GM10248 (cell line): ENCODE measurements around the gene RAP1GAP.

ENCODE experiments used
- CTCF ChIA-PET: fragments of 300-600 bp; sonication (Branson Sonifier 250); formaldehyde crosslinking; extraction: SDS; loops from one replicate; lab custom pipeline; 2021; ENCODE audit warnings: antibody characterized with exemption; lab: Yijun Ruan, JAX
- POLR2A ChIA-PET: fragments of 350-650 bp; sonication (Branson Sonifier 250); formaldehyde crosslinking; extraction: SDS; loops from one replicate; lab custom pipeline; 2020; ENCODE audit warnings: antibody characterized with exemption; lab: Yijun Ruan, JAX
- DNase-seq: peaks from one replicate; pipeline ENCODE4 v3.0.0; 2012; ENCODE audit errors: extremely low spot score
- CTCF ChIP-seq: IDR thresholded peaks from 2 replicates; pipeline ENCODE4 v1.5.1; 2012; ENCODE audit warnings: mild to moderate bottlenecking, low read depth; ENCODE audit errors: extremely low read depth, missing control alignments, control extremely low read depth

RAP1GAP gene

GRCh38 chr1:21605012-21605715 lies 64.0 kb downstream of the RAP1GAP start:
- POLR2A ChIA-PET: no interaction called here
- no peak for DNase-seq
- CTCF ChIA-PET: no interaction called here
- no peak for TF ChIP-seq CTCF

GRCh38 chr1:21604208-21604957 lies 64.8 kb downstream of the RAP1GAP start:
- ChIA-PET POLR2A (no interaction called here), CTCF (no interaction called here)
- DNase-seq: no peak
- TF ChIP-seq CTCF: no peak

- CTCF ChIA-PET: no interaction called here
- no peak for DNase-seq
- POLR2A ChIA-PET: no interaction called here
- no peak for TF ChIP-seq CTCF
Measured at GRCh38 chr1:21603177-21604138, 65.7 kb downstream of the RAP1GAP start.

- DNase-seq: no peak
- CTCF ChIA-PET: no interaction called here
- no peak for TF ChIP-seq CTCF
- POLR2A ChIA-PET: no interaction called here
Measured at GRCh38 chr1:21601278-21602048, 67.7 kb downstream of the RAP1GAP start.

GRCh38 chr1:21599402-21599801 lies 69.8 kb downstream of the RAP1GAP start:
- ChIA-PET CTCF (no interaction called here), POLR2A (no interaction called here)
- TF ChIP-seq CTCF: no peak
- DNase-seq: no peak

- POLR2A ChIA-PET: no interaction called here
- TF ChIP-seq CTCF: no peak
- CTCF ChIA-PET: no interaction called here
- DNase-seq: no peak
Measured at GRCh38 chr1:21598904-21599303, 70.3 kb downstream of the RAP1GAP start.
